ENCODE measurements around the gene LCE1E.

LCE1E gene

GRCh38 chr1:152786077-152786476 lies at the start of gene LCE1E:
LCE1E (plus strand) TSS chr1:152786257; CDS start chr1:152787300, 1,043 bp downstream.
- DNase-seq, result peak in 1 of 2 experiments; percentile 41

GRCh38 chr1:152737997-152738396 lies 48.1 kb upstream of the LCE1E start:
- no peak for DNase-seq

GRCh38 chr1:152739841-152740240 lies 46.2 kb upstream of the LCE1E start:
- no peak for DNase-seq

- DNase-seq, result no peak
These were observed 44.4 kb upstream of the LCE1E start for GRCh38 chr1:152741656-152742055.

- no peak for DNase-seq
These were observed 42.5 kb upstream of the LCE1E start for GRCh38 chr1:152743371-152744145.

GRCh38 chr1:152745289-152745704 lies 40.8 kb upstream of the LCE1E start:
- no peak for DNase-seq

GRCh38 chr1:152745765-152746444 lies 40.2 kb upstream of the LCE1E start:
- no peak for DNase-seq

- DNase-seq, result no peak
These were observed 38.2 kb upstream of the LCE1E start for GRCh38 chr1:152747831-152748230.

GRCh38 chr1:152752225-152752624 lies 33.8 kb upstream of the LCE1E start:
- DNase-seq, result no peak

GRCh38 chr1:152753586-152753985 lies 32.5 kb upstream of the LCE1E start:
- DNase-seq, result no peak

GRCh38 chr1:152756872-152757271 lies 29.2 kb upstream of the LCE1E start:
- no peak for DNase-seq

GRCh38 chr1:152757747-152758146 lies 28.3 kb upstream of the LCE1E start, which contains the start of gene KPRP:
KPRP (plus strand) TSS chr1:152758025; CDS start chr1:152759589, 1,564 bp downstream.
- no peak for DNase-seq

- DNase-seq, result no peak
These were observed 27.4 kb upstream of the LCE1E start for GRCh38 chr1:152758636-152759035.

- DNase-seq, result no peak
These were observed 26.4 kb upstream of the LCE1E start for GRCh38 chr1:152759453-152760173.

GRCh38 chr1:152760551-152761190 lies 25.4 kb upstream of the LCE1E start:
- no peak for DNase-seq

- DNase-seq, result no peak
These were observed 24.3 kb upstream of the LCE1E start for GRCh38 chr1:152761609-152762213.

GRCh38 chr1:152768847-152769533 lies 17.1 kb upstream of the LCE1E start:
- no peak for DNase-seq

- DNase-seq, result no peak
These were observed 15.6 kb upstream of the LCE1E start for GRCh38 chr1:152770411-152770810.

GRCh38 chr1:152774875-152775274 lies 11.2 kb upstream of the LCE1E start, which contains the start of gene LCE1F:
LCE1F (plus strand) TSS chr1:152775140; CDS start chr1:152776372, 1,232 bp downstream.
- no peak for DNase-seq

GRCh38 chr1:152776361-152776760 lies 9.7 kb upstream of the LCE1E start:
- DNase-seq, result no peak

GRCh38 chr1:152777510-152778137 lies 8.4 kb upstream of the LCE1E start:
- DNase-seq, result peak in 1 of 2 experiments; percentile 61

Measured in NCI-H526 (cell line).